Breast epithelium (tissue), 4 donors: ENCODE results near the gene GJA1. TPM values are rescaled to one million over a fixed set of nuclear protein-coding genes. Genes with fewer than 3 reads are reported as not detected.

Experiments used
- DNase-seq, 2 donors: peaks; one replicate each; pipeline ENCODE4 v3.0.0-alpha.2; 2019; ENCODE audit warnings: low spot score in 2 of 2
- H3K27ac ChIP-seq, 2 donors: fragments of 200-600 bp; sonication (generic) in 1 of 2; one replicate each; pipeline ENCODE4 v1.5.1; 2016 to 2019; ENCODE audit warnings: mild to moderate bottlenecking in 1 of 2
- H3K27me3 ChIP-seq, 2 donors: fragments of 200-600 bp; sonication (generic) in 1 of 2; one replicate each; pipeline versions ENCODE4 v1.5.1 to v1.6.0; 2017 to 2019; ENCODE audit warnings: control low read depth in 1 of 2, mild to moderate bottlenecking in 1 of 2
- H3K36me3 ChIP-seq: fragments of 200-600 bp; one replicate; pipeline ENCODE4 v1.5.1; 2019
- H3K4me1 ChIP-seq, 2 donors: fragments of 200-600 bp; sonication (generic); one replicate each; pipeline ENCODE4 v1.5.1; 2016 to 2019; ENCODE audit warnings: control low read depth in 1 of 2
- H3K4me3 ChIP-seq, 3 donors: fragments of 200-600 bp; sonication (generic); 1 replicate in 2 of 3; 2 replicates in 1 of 3; pipeline ENCODE4 v1.5.1; 2016 to 2019; ENCODE audit warnings: mild to moderate bottlenecking in 3 of 3, moderate library complexity in 2 of 3
- H3K9me3 ChIP-seq, 2 donors: fragments of 200-600 bp; sonication (generic) in 1 of 2; one replicate each; pipeline ENCODE4 v1.5.1; 2016 to 2019; ENCODE audit warnings: control low read depth in 1 of 2
- CTCF ChIP-seq, 3 donors: fragments of 450-650 bp; IDR thresholded peaks; one replicate each; pipeline ENCODE4 v1.5.1; 2016 to 2017; ENCODE audit warnings: antibody characterized with exemption in 3 of 3, mild to moderate bottlenecking in 3 of 3, moderate library complexity in 3 of 3
- POLR2A ChIP-seq: fragments of 450-650 bp; IDR thresholded peaks from one replicate; pipeline ENCODE4 v1.6.1; 2016; ENCODE audit warnings: antibody characterized with exemption, mild to moderate bottlenecking, moderate library complexity
- POLR2AphosphoS5 ChIP-seq, 3 donors: sonication (generic); formaldehyde crosslinking; IDR thresholded peaks; one replicate each; pipeline ENCODE4 v1.6.1; 2017; ENCODE audit warnings: antibody characterized with exemption in 3 of 3
- intact Hi-C: fragments of 100-400 bp; cut with DNase I; formaldehyde crosslinking; loops from one replicate; pipeline ENCODE4 v1.15.1; 2023; ENCODE audit warnings: low total_unique reads
- total RNA-seq, 3 donors: library from RNA; depleted of rRNA; stranded (reverse); fragments of >200 nt; gene quantifications; one replicate each; pipeline ENCODE4 v1.1.0, GENCODE V29; 2016

GJA1 gene
- total RNA-seq, 3 donors from 2014 or later: 37.3 to 91.0 (median 90.1) TPM

GRCh38 chr6:121453191-121453590, 17.7 kb downstream of the GJA1 start:
- H3K4me3 ChIP-seq: no peak overlapping the region
- no peaks in the 10 kb centered on the region for H3K27me3 ChIP-seq
- no peak for DNase-seq
- H3K27ac ChIP-seq: peak overlapping the region in 1 of 2 donors; percentile 1
- intact Hi-C loops: no loop called here
- TF ChIP-seq POLR2A: no peak
- no peak for TF ChIP-seq CTCF (IDR thresholded peaks at IDR 0.05)
- no peak for TF ChIP-seq POLR2AphosphoS5 (IDR thresholded peaks at IDR 0.05)
- no peaks in the 10 kb centered on the region for H3K36me3 ChIP-seq
- H3K4me1 ChIP-seq: no peaks in the 10 kb centered on the region
- no peaks in the 10 kb centered on the region for H3K9me3 ChIP-seq

- H3K4me3 ChIP-seq: no peak overlapping the region
- H3K9me3 ChIP-seq: no peaks in the 10 kb centered on the region
- no peaks in the 10 kb centered on the region for H3K4me1 ChIP-seq
- no peak for DNase-seq
- H3K36me3 ChIP-seq: no peaks in the 10 kb centered on the region
- TF ChIP-seq CTCF (IDR thresholded peaks at IDR 0.05) (no peak), POLR2A (no peak), POLR2AphosphoS5 (IDR thresholded peaks at IDR 0.05) (no peak)
- H3K27me3 ChIP-seq: no peaks in the 10 kb centered on the region
- intact Hi-C loops: no loop called here
- no peak overlapping the region for H3K27ac ChIP-seq
These were observed 24.7 kb downstream of the GJA1 start for GRCh38 chr6:121460170-121460569.

GRCh38 chr6:121463087-121463486, 27.6 kb downstream of the GJA1 start:
- Histone ChIP-seq H3K9me3 (no peaks in the 10 kb centered on the region), H3K27ac (no peak overlapping the region), H3K4me1 (no peaks in the 10 kb centered on the region), H3K4me3 (no peak overlapping the region), H3K36me3 (no peaks in the 10 kb centered on the region), H3K27me3 (no peaks in the 10 kb centered on the region)
- intact Hi-C loops: no loop called here
- no peak for DNase-seq
- TF ChIP-seq POLR2A (no peak), POLR2AphosphoS5 (IDR thresholded peaks at IDR 0.05) (no peak), CTCF (IDR thresholded peaks at IDR 0.05) (no peak)

GRCh38 chr6:121465101-121465500, 29.7 kb downstream of the GJA1 start:
- Histone ChIP-seq H3K4me3 (no peak overlapping the region), H3K4me1 (no peaks in the 10 kb centered on the region), H3K36me3 (no peaks in the 10 kb centered on the region), H3K9me3 (no peaks in the 10 kb centered on the region), H3K27ac (no peak overlapping the region), H3K27me3 (no peaks in the 10 kb centered on the region)
- intact Hi-C loops: no loop called here
- no peak for TF ChIP-seq POLR2AphosphoS5 (IDR thresholded peaks at IDR 0.05)
- TF ChIP-seq POLR2A: no peak
- no peak for TF ChIP-seq CTCF (IDR thresholded peaks at IDR 0.05)
- DNase-seq: no peak

- TF ChIP-seq POLR2A (no peak), POLR2AphosphoS5 (IDR thresholded peaks at IDR 0.05) (no peak), CTCF (IDR thresholded peaks at IDR 0.05) (no peak)
- intact Hi-C loops: loop anchor here (10.0 kb wide), 1 partner anchor 1825 kb away; no protein-coding TSS in a partner anchor
- Histone ChIP-seq H3K9me3 (no peaks in the 10 kb centered on the region), H3K4me3 (no peak overlapping the region), H3K4me1 (no peaks in the 10 kb centered on the region), H3K27ac (no peak overlapping the region), H3K27me3 (no peaks in the 10 kb centered on the region), H3K36me3 (no peaks in the 10 kb centered on the region)
- DNase-seq: no peak
These were observed 44.1 kb downstream of the GJA1 start for GRCh38 chr6:121479486-121480098.
